ENCODE results near the gene PPP6R3. TPM values are rescaled to one million over a fixed set of nuclear protein-coding genes. Genes with fewer than 3 reads are reported as not detected.

The PPP6R3 gene
- total and polyA plus RNA-seq, 2 of the 8 experiments (the other 6 are each of a cell fraction or from before 2014, with no cell fraction given), result 44.6 to 150 TPM

- TF ChIP-seq SRF (IDR thresholded peaks at IDR 0.05; ENCODE audit: low read depth, low read length), result no peak
- no peak for TF ChIP-seq ATF3 (IDR thresholded peaks at IDR 0.05; ENCODE audit: insufficient read depth, low read depth, low read length)
- TF ChIP-seq SIRT6 (IDR thresholded peaks at IDR 0.05; ENCODE audit: low read length), result no peak
- no peak for TF ChIP-seq CHD2 (IDR thresholded peaks at IDR 0.05; ENCODE audit: low read length)
- no peak for TF ChIP-seq KDM5A (IDR thresholded peaks at IDR 0.05; ENCODE audit: low read length)
- no peak for TF ChIP-seq SIX5 (IDR thresholded peaks at IDR 0.05; ENCODE audit: low read depth, low read length)
- TF ChIP-seq ZNF274 (IDR thresholded peaks at IDR 0.05; ENCODE audit: borderline replicate concordance, extremely low read depth, low read length), result no peak
Measured at GRCh38 chr11:68445531-68446035, 15.0 kb upstream of the PPP6R3 start (continued).
